Coronary artery (tissue), 2 donors: Measurements from ENCODE around the gene DOCK11.

Experiments used
- DNase-seq: peaks from one replicate; pipeline ENCODE4 v3.0.0-alpha.2; 2017; ENCODE audit warnings: low spot score
- H3K27ac ChIP-seq, 2 donors: fragments of 200-600 bp; sonication (generic); one replicate each; pipeline ENCODE4 v1.5.1; 2016 to 2019
- H3K4me3 ChIP-seq: fragments of 200-600 bp; sonication (generic); 2 replicates; pipeline ENCODE4 v1.5.1; 2016; ENCODE audit warnings: mild to moderate bottlenecking, moderate library complexity
- TF ChIP-seq, protein P1 (sequence below): fragments of 200-600 bp; sonication (generic); IDR thresholded peaks from one replicate; pipeline ENCODE4 v1.5.1; 2019; ENCODE audit warnings: antibody characterized with exemption

DOCK11 gene

DNA sequence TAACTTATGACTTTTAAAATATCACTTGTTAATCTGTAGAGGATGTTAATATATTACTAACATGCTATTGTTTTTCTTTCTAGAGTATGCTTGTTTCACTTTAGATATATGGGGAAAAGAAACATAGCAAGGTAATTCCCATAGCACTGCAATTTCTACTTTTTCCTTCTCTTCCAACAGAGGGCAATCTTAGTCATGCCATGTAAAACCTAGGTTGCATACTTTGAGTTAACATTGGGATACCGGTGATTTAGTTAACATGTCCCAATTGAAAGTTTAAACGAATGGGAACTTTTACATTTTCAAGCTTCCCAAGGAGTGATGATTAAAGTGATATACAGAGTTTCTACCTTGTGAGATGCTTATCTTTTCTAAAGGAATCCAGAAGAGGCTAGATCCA lies 142.4 kb downstream of the DOCK11 start:
- no peak overlapping the region for H3K4me3 ChIP-seq
- DNase-seq = no peak
- TF ChIP-seq, protein P1, sequence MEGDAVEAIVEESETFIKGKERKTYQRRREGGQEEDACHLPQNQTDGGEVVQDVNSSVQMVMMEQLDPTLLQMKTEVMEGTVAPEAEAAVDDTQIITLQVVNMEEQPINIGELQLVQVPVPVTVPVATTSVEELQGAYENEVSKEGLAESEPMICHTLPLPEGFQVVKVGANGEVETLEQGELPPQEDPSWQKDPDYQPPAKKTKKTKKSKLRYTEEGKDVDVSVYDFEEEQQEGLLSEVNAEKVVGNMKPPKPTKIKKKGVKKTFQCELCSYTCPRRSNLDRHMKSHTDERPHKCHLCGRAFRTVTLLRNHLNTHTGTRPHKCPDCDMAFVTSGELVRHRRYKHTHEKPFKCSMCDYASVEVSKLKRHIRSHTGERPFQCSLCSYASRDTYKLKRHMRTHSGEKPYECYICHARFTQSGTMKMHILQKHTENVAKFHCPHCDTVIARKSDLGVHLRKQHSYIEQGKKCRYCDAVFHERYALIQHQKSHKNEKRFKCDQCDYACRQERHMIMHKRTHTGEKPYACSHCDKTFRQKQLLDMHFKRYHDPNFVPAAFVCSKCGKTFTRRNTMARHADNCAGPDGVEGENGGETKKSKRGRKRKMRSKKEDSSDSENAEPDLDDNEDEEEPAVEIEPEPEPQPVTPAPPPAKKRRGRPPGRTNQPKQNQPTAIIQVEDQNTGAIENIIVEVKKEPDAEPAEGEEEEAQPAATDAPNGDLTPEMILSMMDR = no peak
- no peak overlapping the region for H3K27ac ChIP-seq

DNA sequence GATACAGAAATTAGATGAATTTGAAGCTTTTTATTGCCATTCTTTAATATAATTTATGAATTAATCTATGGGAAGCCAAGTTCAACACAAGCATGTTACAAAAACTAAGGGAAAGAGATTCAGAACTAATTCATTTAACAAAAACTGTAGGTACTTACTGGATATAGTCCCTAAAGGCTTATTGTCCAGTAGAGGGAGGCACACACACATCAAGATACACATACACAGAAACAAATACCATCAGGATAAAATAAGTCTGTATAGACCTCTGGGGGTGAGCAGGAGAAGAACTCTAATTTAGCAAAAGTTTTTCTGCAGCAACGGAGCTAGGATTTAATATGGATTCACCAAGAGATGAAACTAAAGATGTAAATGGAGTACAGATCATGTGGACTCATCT lies 148.8 kb downstream of the DOCK11 start:
- no peak overlapping the region for H3K27ac ChIP-seq
- DNase-seq = no peak
- TF ChIP-seq, protein P1 = no peak
- no peak overlapping the region for H3K4me3 ChIP-seq

DNA sequence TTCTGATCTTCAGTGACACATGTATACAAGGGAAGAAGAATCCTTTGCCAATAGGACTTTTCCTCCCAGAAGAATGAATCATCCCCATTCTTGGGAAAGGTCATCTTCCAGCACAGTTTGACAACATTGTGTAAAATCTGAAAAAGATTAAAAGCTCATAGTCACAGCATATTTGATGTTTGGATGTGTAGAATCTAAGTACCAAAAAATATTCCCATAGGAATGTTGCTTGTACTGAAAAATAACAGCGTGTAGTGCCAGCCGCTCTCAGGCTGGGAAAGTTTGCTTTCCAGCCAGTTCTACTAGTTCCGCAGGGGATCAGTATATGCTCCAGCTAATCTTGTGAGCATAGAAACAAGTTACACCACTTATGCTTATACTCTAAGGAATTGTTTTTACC lies 157.1 kb downstream of the DOCK11 start:
- Histone ChIP-seq H3K4me3 (no peak overlapping the region), H3K27ac (no peak overlapping the region)
- TF ChIP-seq, protein P1 = no peak
- DNase-seq = no peak

DNA sequence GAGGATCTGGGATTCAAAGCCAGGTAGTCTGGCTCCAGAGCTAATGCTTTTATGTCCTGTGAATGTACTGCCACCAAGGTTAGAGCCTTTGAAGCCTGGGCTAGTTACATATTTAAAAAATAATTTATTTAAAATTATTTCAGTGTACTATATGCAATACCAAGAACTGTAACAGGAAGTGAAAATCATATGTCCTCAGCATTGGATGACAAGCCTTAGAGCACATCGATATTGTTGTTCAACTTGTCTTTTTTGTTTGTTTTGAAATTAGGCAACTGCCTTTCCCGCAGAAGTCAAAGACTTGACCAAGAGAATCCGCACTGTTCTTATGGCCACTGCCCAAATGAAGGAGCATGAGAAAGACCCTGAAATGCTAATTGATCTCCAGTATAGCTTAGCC lies 158.7 kb downstream of the DOCK11 start:
- Histone ChIP-seq H3K27ac (no peak overlapping the region), H3K4me3 (no peak overlapping the region)
- TF ChIP-seq, protein P1 = no peak
- DNase-seq = no peak

DNA sequence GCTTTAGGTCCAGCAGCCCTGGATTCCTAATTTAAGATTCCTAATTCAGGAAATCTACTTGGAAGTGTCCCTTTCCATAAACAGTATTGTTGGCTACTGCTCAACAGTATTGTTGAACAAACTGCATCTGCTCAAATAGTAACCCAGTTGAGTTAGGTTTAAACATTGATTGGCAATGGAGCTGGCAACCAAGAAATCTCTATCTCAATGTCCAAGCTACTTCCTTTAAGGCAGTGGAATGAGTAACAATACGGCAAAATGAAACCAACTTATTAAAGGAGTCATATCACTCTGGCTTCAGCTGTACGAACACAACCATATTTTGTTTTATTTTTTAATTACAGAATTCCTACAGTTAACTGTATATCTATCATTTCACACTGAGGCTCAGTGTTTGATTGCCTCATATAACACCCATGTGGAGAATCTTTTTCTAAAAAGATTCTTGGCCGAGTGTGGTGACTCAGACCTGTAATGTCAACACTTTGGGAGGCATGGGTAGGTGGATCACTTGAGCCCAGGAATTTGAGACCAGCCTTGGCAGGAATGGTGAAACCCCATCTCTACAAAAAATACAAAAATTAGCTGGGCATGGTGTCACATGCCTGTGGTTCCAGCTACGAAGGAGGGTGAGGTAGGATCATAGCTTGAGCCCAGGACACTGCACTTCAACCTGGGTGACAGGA lies 160.1 kb downstream of the DOCK11 start:
- no peak overlapping the region for H3K27ac ChIP-seq

DNA sequence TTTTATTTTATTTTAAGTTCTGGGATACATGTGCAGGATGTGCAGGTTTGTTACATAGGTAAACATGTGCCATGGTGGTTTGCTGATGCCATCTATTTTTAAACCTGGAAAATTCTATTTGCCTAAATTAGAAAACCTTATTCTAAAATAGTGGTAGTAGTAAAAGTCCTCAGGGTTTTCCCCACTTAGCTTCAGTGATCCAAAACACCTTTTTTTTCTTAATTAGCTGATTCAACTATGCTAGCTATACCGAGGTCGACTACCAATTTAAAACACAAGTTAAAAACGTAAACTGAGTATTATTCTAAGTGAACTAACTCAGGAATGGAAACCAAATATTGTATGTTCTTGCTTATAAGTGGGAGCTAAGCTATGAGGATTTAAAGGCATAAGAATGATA lies 161.8 kb downstream of the DOCK11 start:
- DNase-seq = no peak
- no peak overlapping the region for H3K4me3 ChIP-seq
- TF ChIP-seq, protein P1 = no peak
- no peak overlapping the region for H3K27ac ChIP-seq

More for the DNA sequence above, 160.1 kb downstream of the DOCK11 start:
- DNase-seq = no peak
- TF ChIP-seq, protein P1 = no peak
- H3K4me3 ChIP-seq = no peak overlapping the region

DNA sequence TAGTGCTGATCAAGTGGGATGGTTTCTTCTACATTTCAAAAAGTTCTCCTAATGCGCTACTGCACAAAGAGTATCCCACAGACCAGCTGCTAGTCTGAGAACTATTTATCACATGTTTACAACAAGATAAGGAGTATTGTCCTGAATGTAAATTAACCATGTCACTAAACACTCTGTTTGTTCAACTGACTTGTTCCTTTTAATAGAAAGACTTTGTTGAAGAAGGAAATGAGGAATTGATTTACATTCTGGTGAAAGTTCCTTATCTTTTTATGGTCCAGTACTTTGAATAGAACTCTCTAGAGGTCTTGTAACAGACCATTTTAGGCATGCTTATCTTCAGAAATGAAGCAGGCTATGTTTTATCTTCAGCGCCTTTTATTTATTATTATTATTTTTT lies 164.5 kb downstream of the DOCK11 start:
- DNase-seq = no peak
- Histone ChIP-seq H3K27ac (no peak overlapping the region), H3K4me3 (no peak overlapping the region)
- TF ChIP-seq, protein P1 = no peak
